ENCODE results near the gene SEC16A. TPM values are rescaled to one million over a fixed set of nuclear protein-coding genes. Genes with fewer than 3 reads are reported as not detected.

Gene SEC16A
- total RNA-seq, 1 donor from 2014 or later: 10.6 TPM

DNA sequence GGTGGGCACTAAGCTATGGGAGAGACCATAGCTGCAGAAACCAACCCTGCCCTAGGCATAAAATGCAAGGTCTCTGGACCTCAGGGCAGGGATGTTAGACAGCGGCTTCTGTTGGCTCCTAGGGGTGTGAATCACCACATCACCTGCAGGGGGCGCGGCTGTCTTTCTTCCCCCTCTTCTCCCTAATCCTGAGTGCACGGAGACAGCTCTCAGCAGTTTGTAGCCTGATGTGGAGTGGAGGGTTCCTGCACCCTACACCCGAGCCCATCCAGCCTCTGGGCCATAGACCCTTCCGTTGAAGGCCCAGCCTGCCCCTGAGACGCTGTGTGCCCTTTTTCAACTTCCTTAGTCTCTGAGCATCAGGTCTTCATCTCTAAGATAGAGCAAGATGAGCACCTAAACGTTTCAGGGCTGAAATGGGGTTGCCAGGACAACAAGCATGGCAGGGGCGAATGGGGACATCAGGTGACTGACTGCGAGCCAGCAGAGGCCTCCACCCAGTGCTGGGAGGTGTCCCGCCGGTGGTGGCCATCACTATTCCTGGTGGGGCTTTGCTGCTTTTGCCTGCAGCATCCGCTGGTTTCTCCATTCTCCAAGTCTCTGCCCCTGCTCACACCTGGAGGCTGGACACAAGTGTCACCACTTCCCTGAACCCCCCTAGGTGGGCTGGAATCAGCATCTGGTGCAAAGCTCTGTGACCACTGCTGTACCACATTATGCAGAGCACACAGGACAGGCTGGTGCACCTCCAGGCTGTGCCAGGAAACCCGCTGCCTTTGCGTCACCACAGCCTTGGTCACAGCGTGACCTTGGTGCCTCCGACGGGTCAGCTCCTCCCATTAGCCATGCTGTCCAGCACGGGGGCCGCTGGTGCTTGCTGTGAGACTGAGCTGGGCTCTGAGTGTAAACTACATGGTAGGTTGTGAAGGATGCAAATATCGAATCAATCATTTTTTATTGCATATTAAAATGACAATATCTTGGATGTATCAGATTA, 2.5 kb upstream of the SEC16A start:
- DNase-seq: peak; percentile 68

DNA sequence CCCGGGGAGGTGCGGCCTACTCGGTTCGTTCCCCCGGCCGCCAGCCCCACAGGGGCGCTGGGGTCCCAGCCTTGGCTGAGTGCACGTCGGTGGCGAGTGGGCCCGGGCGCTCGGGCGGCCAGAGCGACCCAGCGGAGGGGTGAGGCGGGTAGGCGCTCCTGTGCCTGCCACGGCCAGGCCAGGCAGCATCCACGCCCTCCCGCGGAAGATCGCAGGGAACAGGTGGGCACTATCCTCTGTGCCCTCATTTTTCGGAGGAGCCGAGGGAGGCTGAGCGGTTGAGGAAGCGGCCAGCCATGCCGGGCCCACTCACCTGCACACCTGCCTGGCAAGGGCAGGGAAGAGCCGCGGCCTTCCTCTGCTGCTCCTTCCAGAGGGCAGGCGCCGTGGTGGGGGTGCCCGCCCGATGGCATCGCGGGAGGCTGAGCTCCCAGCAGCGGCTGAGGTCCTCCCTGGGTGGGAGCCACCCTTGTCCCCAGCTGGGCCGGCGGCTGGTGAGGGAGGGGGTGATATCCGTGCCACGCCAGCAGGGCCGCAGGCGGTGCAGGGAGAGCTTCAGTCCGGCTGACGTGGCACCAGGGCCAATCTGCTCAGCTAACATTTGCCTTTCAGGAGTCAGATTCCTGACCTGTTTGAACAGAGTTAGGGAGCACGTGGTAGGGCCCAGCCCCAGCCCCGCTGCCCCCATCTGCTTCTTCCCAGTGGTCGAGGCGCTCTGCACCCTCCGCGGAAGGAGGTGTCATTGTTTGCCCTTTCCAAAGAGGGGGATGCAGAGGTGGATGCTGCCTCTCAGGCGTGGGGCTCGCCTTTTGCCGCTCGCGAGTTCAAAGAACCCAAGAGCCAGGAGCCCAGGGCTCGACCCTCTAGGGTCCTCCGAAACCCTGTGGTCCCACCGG, 1.6 kb upstream of the SEC16A start:
- DNase-seq: no peak

DNA sequence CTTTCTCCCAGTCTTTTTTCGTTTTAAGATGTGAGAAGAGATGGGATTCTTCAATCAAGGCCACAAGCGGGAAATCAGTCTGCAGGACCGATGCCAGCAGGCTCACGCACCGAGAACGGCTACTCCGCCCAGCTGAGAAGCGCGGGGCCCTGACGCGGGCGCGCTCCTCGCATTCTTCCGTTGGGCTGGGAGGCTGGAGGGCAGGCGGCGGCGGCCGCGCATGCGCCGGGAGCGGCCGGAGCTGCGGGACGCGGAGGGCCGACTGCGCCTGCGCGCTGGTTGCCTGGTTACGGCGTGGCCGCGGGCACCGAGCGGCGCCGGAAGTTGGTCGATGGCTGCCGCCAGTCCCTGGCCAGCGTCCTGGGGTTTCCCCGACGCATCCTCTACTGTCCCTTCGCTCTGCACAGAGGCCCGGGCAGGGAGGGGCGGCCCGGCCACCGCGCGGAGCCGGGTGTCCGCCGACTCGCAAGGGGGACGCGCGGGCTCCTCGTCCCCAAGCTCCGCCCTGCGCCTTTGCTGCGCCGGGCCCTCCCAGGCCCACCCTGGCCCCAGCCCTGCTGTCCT, 831 bp upstream of the SEC16A start:
- peak; percentile 92 for DNase-seq

GRCh38 chr9:136482046-136482792, 621 bp downstream of the SEC16A start:
- no peak for DNase-seq

DNA sequence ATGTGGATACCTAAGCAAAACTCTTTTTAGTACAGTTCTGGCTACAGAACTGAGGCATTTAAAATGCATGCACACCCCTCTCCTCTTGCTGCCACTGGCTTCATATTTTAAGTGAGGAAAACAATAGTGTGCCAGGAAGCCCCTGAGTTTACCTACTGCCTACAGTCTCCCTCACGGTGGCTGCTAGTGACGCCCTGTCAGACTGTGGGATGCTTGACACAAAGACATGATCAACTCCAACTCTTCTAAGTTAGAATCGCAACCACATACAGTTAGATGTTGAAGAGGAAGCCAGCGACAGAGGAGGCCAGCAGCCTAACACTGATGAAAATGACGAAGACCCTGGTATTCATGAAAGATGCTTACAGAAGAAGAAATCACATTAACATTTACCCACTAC, 1.3 kb downstream of the SEC16A start:
- no peak for DNase-seq

DNA sequence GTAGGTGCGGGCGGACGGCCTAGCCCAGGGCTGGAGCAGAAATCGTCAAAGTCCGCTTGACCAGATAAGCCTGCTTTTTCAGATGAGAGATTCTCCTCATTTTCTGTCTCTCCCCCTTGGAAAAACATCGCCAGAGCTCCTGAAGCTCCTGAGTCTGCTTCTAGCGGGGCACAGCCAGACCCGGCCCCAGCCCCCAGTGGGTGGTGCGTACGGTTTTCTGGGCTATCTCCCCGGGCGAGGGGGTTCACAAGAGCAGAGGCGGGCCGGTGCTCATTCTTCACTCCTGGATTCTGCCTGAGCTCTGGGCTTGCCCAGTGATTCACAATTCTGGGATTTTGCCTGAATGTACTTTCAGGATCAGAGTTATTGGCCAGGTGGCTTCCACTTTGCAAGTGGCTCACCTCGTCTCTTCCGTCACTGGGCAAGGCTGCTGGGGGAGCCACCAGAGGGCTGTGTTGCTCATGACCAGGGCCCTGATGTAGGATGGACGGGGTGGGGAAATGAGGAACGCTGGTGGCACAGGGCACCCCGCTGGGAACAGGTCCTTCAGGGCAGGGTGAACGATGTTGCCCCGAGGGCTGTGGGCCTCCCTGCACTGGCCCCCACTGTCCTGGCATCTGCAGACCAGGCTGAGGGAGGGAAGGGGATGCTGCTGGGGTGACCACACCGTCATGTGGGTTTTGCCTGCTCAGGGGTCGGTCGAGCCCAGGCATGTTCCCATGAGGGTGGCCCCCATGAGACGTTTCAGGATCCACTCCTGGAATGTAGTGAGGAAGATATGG, 6.3 kb downstream of the SEC16A start:
- DNase-seq: no peak

- DNase-seq: no peak
Observed at GRCh38 chr9:136474974-136475865, 7.6 kb downstream of the SEC16A start.

DNA sequence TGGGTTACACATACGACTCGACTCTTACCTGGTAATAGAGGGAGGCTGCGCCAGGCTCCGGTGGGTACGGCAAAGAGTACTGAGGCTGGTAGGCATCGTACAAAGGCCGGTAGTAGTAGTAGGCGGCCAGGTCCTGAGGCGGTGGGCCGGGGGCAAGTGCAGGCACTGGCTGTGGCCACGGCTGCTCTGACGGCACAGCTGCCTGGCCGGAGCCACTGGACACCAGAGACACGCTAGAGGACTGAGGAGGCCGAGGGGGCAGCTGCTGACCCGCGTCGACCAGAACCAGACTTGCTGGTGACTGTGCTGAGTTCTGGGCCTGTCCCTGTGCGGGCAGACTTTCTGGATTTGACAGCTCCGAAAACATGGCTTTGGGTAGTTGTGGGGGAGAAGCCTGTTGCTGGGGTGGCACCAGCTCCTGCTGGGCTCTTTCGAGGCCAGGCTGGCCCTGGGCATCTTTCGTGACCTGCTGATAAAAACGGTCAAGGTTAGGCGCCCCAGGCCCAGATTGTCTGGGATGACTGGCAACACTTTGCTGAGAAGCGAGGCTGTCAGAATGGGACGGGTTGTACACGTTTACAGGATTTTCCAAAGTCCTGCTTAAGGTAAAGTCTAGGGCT, 8.7 kb downstream of the SEC16A start:
- no peak for DNase-seq

- DNase-seq: no peak
Observed at GRCh38 chr9:136473354-136473721, 9.5 kb downstream of the SEC16A start.

DNA sequence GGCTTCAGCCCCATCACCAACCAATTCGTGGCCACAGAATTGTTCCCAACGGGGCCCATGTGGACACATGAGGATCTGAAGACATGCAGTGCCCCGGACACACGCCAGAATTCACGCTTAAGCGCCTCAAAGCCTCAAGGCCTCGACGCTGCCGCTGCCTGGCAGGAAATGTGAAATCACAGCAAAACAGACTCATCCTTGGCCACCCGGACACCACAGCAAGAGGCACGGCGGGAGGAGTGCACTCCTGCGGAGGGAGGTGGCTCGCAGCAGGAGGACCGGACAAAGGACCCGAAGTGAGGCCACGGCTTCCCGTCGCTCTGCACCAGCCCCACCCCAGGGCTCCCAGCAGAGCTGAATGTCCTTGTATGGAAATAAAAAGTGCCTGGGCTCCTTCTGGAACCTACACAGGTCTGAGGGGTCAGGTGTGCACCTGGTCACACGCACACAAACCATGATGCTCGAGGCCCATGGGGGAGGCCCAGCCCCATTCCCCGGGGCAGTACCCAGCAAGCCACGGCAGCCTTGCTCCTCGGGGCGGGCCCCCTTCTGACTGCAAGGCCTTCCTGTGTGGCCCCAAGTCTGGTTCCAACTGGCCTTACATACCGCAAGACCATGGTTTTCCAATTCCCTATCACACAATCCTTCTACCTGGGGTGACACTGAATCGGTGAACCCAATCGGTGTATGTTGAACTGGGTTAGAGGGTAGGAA, 10.0 kb downstream of the SEC16A start:
- DNase-seq: no peak

DNA sequence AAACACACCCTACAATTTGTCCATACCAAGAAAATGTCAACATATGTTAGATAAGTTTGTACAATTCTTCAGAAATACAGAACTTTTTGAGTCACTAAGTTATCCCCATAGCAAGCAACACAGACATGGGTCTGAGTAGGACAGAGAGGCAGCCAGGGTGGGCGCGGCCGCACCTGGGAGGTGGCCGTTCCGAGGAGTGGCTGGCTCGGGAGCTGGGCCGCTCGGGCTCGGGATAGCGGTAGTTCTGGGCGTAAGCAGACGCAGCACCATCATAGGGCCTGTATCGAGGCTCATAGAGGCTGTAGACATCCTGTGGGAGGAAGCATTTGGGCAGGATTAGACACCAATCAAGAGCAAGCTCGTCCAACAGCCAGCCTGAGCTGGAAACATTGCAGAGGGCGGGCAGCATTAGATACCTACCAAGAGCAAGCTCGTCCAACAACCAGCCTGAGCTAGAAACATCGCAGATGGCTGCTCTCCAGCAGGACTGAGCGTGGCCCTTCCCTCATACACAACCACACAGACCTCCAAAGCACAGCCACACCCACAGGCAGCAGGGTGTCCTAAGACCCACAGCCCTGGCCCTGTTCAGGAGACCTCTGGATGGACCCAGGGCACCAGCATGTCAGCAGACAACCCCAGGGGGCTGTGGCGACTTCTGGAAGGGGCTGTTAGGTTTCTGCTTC, 10.9 kb downstream of the SEC16A start:
- no peak for DNase-seq

- DNase-seq: no peak
Observed at GRCh38 chr9:136470792-136471469, 11.9 kb downstream of the SEC16A start.

- no peak for DNase-seq
Observed at GRCh38 chr9:136470356-136470755, 12.5 kb downstream of the SEC16A start.

DNA sequence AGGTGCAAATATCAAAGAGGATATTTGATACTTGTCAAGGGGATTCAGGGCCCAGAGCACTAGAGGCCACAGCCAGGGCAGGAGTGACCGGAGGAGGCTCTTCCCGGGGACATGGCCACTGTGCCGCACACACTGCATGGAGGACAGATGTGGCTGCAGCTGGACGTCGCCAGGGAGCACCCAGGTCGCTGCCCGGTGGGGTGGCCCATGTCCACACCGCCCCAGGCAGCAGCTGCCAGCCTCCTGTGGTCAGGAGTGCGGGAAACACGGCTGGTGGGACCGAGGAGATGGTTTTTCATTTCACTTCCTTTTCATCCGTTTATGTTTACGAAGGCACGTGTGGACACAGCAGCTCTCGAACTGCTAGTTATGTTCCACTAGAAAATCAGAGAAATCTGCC, 15.1 kb downstream of the SEC16A start:
- DNase-seq: no peak

DNA sequence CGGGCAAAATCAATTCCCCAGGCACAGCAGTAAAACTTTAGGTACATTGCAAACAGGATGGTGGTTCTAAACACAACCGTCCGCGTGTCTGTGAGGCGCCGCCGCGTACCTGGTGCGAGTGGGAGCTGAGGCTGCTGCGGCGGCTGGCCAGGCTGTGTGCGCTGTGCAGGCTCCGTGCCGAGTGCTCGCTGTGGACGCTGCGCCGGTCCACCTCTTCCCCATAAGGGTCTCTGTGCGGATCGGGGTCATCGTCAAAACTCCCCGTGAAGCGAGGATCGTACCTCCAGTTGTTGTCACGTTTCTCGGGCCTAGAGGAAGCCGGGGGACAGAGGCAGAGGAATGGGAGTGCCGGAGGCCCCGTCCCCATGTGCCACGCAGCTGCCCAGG, 16.7 kb downstream of the SEC16A start:
- no peak for DNase-seq

- DNase-seq: no peak
Observed at GRCh38 chr9:136465500-136466154, 17.2 kb downstream of the SEC16A start.

DNA sequence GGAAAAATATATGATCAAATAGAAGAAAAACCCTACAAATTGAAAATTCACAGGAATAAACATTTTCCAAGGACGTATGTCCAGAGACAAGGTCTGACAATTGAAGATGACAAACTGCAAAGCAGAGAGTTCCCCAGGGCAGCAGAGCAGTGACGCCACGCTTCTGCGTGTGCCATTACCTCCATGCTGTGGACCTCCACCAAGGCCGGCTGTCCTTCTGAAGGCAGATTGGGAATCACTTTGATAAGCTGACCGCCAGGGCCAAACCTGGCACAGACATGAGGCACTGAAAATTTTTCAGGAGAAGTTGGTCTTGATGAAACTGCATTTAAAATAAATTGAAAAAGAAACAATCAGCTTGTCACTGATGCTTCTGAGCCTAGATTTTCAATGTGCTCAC, 18.6 kb downstream of the SEC16A start:
- DNase-seq: no peak
